Measurements from ENCODE around the gene KRT81.

DNA sequence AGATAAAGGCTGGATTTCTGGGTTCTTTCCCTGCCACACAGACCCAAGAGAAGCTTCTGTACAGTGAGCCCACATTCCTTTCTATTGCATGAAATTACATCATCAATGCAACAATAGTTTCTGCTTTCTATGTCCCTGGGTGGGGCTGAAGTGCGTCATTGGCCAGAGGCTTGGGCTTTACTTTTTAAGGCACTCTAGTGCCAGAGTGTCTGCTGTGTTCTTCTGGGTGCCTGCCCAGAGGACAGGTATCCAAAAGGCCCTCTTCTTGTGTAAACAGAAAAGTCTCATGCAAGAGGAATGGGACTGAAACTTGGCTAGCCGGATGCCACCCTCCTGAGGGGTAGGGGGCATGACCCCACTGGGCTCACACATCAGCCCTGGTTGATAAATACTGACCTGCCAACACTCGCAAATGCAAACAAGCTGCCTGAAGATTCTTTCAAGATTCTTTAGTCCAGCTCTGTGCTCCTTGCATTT lies 11.0 kb downstream of the KRT81 start:
- TF ChIP-seq, protein P1, sequence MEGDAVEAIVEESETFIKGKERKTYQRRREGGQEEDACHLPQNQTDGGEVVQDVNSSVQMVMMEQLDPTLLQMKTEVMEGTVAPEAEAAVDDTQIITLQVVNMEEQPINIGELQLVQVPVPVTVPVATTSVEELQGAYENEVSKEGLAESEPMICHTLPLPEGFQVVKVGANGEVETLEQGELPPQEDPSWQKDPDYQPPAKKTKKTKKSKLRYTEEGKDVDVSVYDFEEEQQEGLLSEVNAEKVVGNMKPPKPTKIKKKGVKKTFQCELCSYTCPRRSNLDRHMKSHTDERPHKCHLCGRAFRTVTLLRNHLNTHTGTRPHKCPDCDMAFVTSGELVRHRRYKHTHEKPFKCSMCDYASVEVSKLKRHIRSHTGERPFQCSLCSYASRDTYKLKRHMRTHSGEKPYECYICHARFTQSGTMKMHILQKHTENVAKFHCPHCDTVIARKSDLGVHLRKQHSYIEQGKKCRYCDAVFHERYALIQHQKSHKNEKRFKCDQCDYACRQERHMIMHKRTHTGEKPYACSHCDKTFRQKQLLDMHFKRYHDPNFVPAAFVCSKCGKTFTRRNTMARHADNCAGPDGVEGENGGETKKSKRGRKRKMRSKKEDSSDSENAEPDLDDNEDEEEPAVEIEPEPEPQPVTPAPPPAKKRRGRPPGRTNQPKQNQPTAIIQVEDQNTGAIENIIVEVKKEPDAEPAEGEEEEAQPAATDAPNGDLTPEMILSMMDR (conservative IDR thresholded peaks at IDR 0.05 in 1 of 2, IDR thresholded peaks at IDR 0.05 in 1 of 2; ENCODE audit: low read depth in 1 of 2, low read length in 2 of 2), result no peak
- no peak for TF ChIP-seq EZH2 (IDR thresholded peaks at IDR 0.05; ENCODE audit: low read length, missing control alignments)
